GM23248 (cell line): ENCODE results near the gene ARCN1.

Experiments used
- EZH2 ChIP-seq: fragments of 200-600 bp; sonication (generic); IDR thresholded peaks from 2 replicates; pipeline ENCODE4 v1.6.1; 2018; ENCODE audit warnings: antibody characterized with exemption, mild to moderate bottlenecking; ENCODE audit not compliant: insufficient read depth, poor library complexity, severe bottlenecking
- EZH2phosphoT487 ChIP-seq: fragments of 200-600 bp; sonication (generic); IDR thresholded peaks from 2 replicates; pipeline ENCODE4 v1.6.1; 2018; ENCODE audit warnings: antibody characterized with exemption, moderate library complexity, mild to moderate bottlenecking, low read depth; ENCODE audit not compliant: insufficient read depth

GRCh38 chr11:118615282-118615975, 43.2 kb downstream of the ARCN1 start:
- TF ChIP-seq EZH2phosphoT487 (no peak), EZH2 (no peak)
